ENCODE results near the gene GADD45GIP1. TPM values are rescaled to one million over a fixed set of nuclear protein-coding genes. Genes with fewer than 3 reads are reported as not detected.

GADD45GIP1 gene
- total RNA-seq, 1 donor from 2014 or later = 20.8 TPM

- H3K27me3 Mint-ChIP-seq (ENCODE audit: unreplicated experiment) = peaks cover 5% of the 10 kb centered on the region
- H3K4me3 Mint-ChIP-seq (ENCODE audit: unreplicated experiment) = no peak overlapping the region
- DNase-seq (ENCODE audit: low spot score) = no peak
Measured at GRCh38 chr19:12913851-12914690, 43.0 kb downstream of the GADD45GIP1 start.

GRCh38 chr19:12913011-12913561 lies 43.9 kb downstream of the GADD45GIP1 start:
- Mint-ChIP-seq H3K27ac (ENCODE audit: unreplicated experiment) (no peak overlapping the region), H3K4me1 (ENCODE audit: unreplicated experiment) (peaks cover 16% of the 10 kb centered on the region), H3K4me3 (ENCODE audit: unreplicated experiment) (peak overlapping the region; percentile 39)

More at GRCh38 chr19:12913851-12914690, 43.0 kb downstream of the GADD45GIP1 start:
- Mint-ChIP-seq H3K27ac (ENCODE audit: unreplicated experiment) (no peak overlapping the region), H3K36me3 (ENCODE audit: low read depth, unreplicated experiment) (no peaks in the 10 kb centered on the region), H3K4me1 (ENCODE audit: unreplicated experiment) (peaks cover 16% of the 10 kb centered on the region), H3K9me3 (ENCODE audit: unreplicated experiment) (no peaks in the 10 kb centered on the region)
- no peak for TF ChIP-seq CTCF (IDR thresholded peaks at IDR 0.05; ENCODE audit: unreplicated experiment)

GRCh38 chr19:12912571-12912970 lies 44.5 kb downstream of the GADD45GIP1 start:
- Mint-ChIP-seq H3K27me3 (ENCODE audit: unreplicated experiment) (peaks cover 4% of the 10 kb centered on the region), H3K36me3 (ENCODE audit: low read depth, unreplicated experiment) (no peaks in the 10 kb centered on the region), H3K9me3 (ENCODE audit: unreplicated experiment) (no peaks in the 10 kb centered on the region), H3K4me1 (ENCODE audit: unreplicated experiment) (peaks cover 16% of the 10 kb centered on the region), H3K4me3 (ENCODE audit: unreplicated experiment) (no peak overlapping the region), H3K27ac (ENCODE audit: unreplicated experiment) (no peak overlapping the region)
- no peak for TF ChIP-seq CTCF (IDR thresholded peaks at IDR 0.05; ENCODE audit: unreplicated experiment)
- DNase-seq (ENCODE audit: low spot score) = no peak

More at GRCh38 chr19:12913011-12913561, 43.9 kb downstream of the GADD45GIP1 start:
- DNase-seq (ENCODE audit: low spot score) = no peak
- TF ChIP-seq CTCF (IDR thresholded peaks at IDR 0.05; ENCODE audit: unreplicated experiment) = no peak
- Mint-ChIP-seq H3K36me3 (ENCODE audit: low read depth, unreplicated experiment) (no peaks in the 10 kb centered on the region), H3K27me3 (ENCODE audit: unreplicated experiment) (peaks cover 4% of the 10 kb centered on the region), H3K9me3 (ENCODE audit: unreplicated experiment) (no peaks in the 10 kb centered on the region)

- Mint-ChIP-seq H3K4me1 (ENCODE audit: unreplicated experiment) (no peaks in the 10 kb centered on the region), H3K27me3 (ENCODE audit: unreplicated experiment) (peaks cover 2% of the 10 kb centered on the region), H3K27ac (ENCODE audit: unreplicated experiment) (no peak overlapping the region), H3K9me3 (ENCODE audit: unreplicated experiment) (no peaks in the 10 kb centered on the region), H3K4me3 (ENCODE audit: unreplicated experiment) (no peak overlapping the region), H3K36me3 (ENCODE audit: low read depth, unreplicated experiment) (no peaks in the 10 kb centered on the region)
- no peak for DNase-seq (ENCODE audit: low spot score)
- TF ChIP-seq CTCF (IDR thresholded peaks at IDR 0.05; ENCODE audit: unreplicated experiment) = no peak
Measured at GRCh38 chr19:12907166-12907565, 49.9 kb downstream of the GADD45GIP1 start.

Small RNA genes lying within 50 kb of the gene (microRNA-seq; reads per million reads assigned to microRNA genes)
- gene MIR5695 (ENCODE audit: unreplicated experiment) (not detected), gene MIR6515 (ENCODE audit: unreplicated experiment) (4.7 reads per million, percentile 48 among the genes with 10 or more reads in this experiment)

Other genes starting within 250 kb of the GADD45GIP1 start
- gene TNPO2, start 233.3 kb downstream of the GADD45GIP1 start, total RNA-seq (ENCODE audit: unreplicated experiment) = 68.1 TPM
- gene TRIR, start 222.5 kb downstream of the GADD45GIP1 start, total RNA-seq (ENCODE audit: unreplicated experiment) = 176 TPM
- 77.9 TPM for gene GET3, start 219.7 kb downstream of the GADD45GIP1 start, total RNA-seq (ENCODE audit: unreplicated experiment)
- gene BEST2, start 205.4 kb downstream of the GADD45GIP1 start, total RNA-seq (ENCODE audit: unreplicated experiment) = not detected
- 30.3 TPM for gene HOOK2, start 181.7 kb downstream of the GADD45GIP1 start, total RNA-seq (ENCODE audit: unreplicated experiment)
- 20.6 TPM for gene JUNB, start 165.7 kb downstream of the GADD45GIP1 start, total RNA-seq (ENCODE audit: unreplicated experiment)
- 215 TPM for gene PRDX2, start 155.4 kb downstream of the GADD45GIP1 start, total RNA-seq (ENCODE audit: unreplicated experiment)
- gene THSD8, start 155.2 kb downstream of the GADD45GIP1 start, total RNA-seq (ENCODE audit: unreplicated experiment) = 14.2 TPM
- 26.9 TPM for gene RNASEH2A, start 150.6 kb downstream of the GADD45GIP1 start, total RNA-seq (ENCODE audit: unreplicated experiment)
- not detected for gene RTBDN, start 122.6 kb downstream of the GADD45GIP1 start, total RNA-seq (ENCODE audit: unreplicated experiment)
- 4.1 TPM for gene MAST1, start 118.7 kb downstream of the GADD45GIP1 start, total RNA-seq (ENCODE audit: unreplicated experiment)
- gene DNASE2, start 75.8 kb downstream of the GADD45GIP1 start, total RNA-seq (ENCODE audit: unreplicated experiment) = 12.2 TPM
- 0.54 TPM for gene KLF1, start 70.0 kb downstream of the GADD45GIP1 start, total RNA-seq (ENCODE audit: unreplicated experiment)
- 20.0 TPM for gene GCDH, start 66.1 kb downstream of the GADD45GIP1 start, total RNA-seq (ENCODE audit: unreplicated experiment)
- gene SYCE2, start 37.9 kb downstream of the GADD45GIP1 start, total RNA-seq (ENCODE audit: unreplicated experiment) = not detected
- gene FARSA, start 23.5 kb downstream of the GADD45GIP1 start, total RNA-seq (ENCODE audit: unreplicated experiment) = 45.8 TPM
- gene CALR, start 18.6 kb downstream of the GADD45GIP1 start, total RNA-seq (ENCODE audit: unreplicated experiment) = 963 TPM
- gene RAD23A, start 11.4 kb downstream of the GADD45GIP1 start, total RNA-seq (ENCODE audit: unreplicated experiment) = 44.7 TPM
- gene DAND5, start 12.4 kb upstream of the GADD45GIP1 start, total RNA-seq (ENCODE audit: unreplicated experiment) = 0.69 TPM
- gene NFIX, start 38.3 kb upstream of the GADD45GIP1 start, total RNA-seq (ENCODE audit: unreplicated experiment) = 9.9 TPM
- gene LYL1, start 145.6 kb upstream of the GADD45GIP1 start, total RNA-seq (ENCODE audit: unreplicated experiment) = 68.6 TPM
- gene TRMT1, start 159.5 kb upstream of the GADD45GIP1 start, total RNA-seq (ENCODE audit: unreplicated experiment) = 54.2 TPM
- 112 TPM for gene NACC1, start 161.0 kb upstream of the GADD45GIP1 start, total RNA-seq (ENCODE audit: unreplicated experiment)
- 31.8 TPM for gene STX10, start 193.2 kb upstream of the GADD45GIP1 start, total RNA-seq (ENCODE audit: unreplicated experiment)
- gene IER2, start 193.2 kb upstream of the GADD45GIP1 start, total RNA-seq (ENCODE audit: unreplicated experiment) = 115 TPM